HuH-7 (cell line): ENCODE measurements around the gene ANKRD33.

ENCODE experiments used
- DNase-seq: peaks from one replicate; pipeline ENCODE4 v3.0.0; 2011; ENCODE audit warnings: low spot score

The ANKRD33 gene, protein sequence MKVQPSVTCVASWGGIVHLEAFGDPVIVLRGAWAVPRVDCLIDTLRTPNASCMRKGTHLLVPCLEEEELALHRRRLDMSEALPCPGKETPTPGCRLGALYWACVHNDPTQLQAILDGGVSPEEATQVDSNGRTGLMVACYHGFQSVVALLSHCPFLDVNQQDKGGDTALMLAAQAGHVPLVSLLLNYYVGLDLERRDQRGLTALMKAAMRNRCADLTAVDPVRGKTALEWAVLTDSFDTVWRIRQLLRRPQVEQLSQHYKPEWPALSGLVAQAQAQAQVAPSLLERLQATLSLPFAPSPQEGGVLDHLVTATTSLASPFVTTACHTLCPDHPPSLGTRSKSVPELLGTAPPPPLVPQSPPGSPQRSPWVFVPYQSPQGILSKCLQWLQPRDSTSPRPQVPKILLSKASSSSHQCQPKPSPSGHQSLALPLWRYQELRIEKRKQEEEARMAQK

DNA sequence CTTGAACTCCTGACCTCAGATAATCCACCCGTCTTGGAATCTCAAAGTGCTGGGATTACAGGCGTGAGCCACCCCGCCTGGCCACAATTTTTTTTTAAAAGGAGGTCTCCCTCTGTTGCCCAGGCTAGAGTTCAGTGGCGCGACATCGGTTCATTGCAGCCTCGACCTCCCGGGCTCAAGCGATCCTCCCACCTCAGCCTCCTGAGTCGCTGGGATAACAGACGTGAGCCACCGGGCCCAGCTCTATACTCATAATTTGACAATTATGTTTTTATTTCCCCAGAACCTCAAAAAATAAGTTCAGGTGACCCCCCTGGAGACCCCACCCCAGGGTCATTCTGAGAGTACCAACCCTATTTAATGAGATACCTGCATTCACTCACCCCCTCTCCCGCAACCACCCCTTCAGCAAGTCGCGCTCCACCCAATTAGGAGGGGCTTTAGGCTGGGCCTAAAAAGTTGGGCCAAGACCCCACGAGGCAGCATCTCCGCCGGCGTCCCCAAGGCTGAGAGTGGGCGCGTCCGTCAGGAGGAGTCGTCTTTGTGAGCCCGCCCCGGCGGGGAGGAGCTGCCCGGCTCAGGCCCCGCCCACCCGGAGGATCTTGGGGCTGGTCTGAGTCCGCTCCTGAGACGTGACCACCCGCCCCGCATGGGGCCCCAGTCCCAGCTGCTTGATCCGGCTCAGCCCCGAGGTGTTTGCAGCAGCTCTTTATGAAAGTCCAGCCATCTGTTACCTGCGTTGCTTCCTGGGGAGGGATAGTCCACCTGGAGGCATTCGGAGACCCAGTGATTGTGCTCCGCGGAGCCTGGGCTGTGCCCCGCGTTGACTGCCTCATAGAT, at the start of gene ANKRD33:
TSS of gene ANKRD33 (plus strand) at position 628 of the 840 bp plus-strand sequence. CDS start at position 712, 84 bp downstream.
- no peak for DNase-seq

DNA sequence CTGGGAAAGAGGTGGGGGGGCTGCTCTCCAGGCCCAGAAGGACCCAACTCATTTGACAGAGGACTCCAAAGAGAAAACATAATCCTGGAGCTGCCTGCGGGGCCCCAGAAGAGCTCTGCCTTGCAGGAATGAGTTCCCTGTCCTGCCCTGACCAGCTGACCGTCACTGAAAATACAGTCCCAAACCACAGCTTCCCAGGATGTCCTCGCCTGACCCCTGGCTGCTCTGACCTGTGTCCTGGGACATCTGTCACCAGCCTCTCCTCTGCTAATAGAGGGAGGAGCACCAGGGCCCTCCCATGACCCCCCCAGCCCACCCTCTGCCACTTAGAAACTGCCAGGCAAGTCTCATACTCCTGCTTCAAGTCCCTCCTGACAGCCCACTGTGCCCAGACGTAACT, 49.1 kb upstream of the ANKRD33 start:
- DNase-seq = no peak

DNA sequence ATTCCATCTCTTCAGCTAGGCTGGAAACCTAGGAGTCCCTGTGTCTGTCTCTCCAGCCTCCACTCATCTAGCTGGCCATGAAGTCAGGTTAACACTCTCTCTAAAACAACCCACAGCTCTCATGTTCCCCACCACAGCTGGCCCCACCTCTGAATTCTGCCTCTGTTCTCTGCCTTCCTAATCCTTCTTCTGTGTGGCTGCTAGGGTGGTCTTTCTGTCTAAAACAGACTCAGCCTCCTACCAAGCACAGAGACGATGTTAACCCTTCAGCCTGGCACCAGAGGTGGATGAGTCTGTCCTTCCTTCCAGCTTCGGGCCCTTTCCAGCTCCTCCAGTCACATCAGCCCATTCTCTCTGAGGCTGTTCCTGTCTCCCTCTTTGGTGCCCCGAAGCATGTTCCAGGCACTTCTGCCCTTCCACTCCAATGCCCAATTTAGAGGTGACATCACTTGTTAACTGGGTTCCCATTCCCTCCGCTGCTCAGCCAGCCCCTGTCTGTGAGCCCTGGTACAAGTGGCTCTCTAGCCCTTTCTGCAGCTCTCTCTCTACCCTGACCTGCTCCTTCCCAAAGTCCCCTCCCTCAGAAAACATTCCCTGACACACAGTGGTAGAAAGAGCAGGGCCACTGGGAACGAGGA, 48.5 kb upstream of the ANKRD33 start:
- DNase-seq = no peak

DNA sequence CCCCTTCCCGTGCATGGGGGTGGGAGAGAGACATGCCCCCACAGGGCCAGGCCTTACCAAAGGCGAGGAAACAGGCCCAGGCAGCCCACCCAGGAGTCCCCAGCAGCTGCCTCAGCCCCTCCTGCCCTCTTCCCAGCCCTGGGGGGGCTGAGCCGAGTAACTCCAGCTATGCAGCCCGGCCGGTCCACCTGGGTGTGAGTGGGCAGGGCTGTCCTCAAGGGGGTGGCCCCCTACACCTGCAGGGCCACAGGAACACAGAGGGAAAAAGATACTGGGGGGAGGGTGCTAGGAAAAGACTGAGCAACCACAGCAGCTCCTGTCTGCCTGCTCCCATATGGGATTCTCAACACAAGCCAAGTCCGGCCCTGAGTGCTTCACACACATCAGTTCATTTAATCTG, 46.9 kb upstream of the ANKRD33 start:
- DNase-seq = no peak

DNA sequence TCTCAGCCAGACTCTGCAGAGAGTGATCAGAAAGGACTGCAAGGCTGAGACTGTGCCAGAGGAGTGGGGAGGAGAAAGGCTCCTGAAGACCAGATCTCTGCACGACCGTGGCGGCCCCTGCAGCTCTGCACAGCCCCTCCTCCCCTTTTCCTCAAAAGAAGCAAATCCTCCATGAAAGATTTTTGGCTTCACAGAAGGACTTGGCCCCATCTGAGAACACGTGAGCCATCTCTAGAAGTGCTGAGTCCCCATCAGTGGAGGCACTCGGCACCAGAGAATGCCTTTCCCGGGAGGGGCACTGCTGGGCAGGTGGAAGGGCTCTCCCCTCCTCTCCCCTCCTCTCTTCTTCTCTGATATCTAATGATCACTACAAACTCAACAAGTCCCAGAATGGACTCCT, 46.2 kb upstream of the ANKRD33 start:
- no peak for DNase-seq

DNA sequence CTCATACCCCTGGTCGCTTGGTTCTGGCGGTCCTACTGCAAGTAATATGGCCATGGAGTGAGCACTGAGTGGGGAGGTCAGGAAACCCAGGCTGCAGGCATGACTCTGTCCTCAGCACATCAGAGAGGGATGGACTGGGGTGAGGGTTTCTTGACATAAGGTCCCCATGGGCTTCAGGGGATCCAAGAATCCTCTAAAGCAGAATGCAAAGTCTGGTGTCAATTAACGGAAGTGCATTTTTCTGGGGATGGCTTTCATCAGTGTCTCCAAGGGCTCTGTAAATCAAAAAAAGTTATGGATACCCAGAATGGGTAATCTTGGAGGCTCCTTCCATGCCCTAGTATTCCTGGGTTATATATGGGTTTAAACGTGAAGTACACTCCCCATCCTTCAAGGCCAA, 43.0 kb upstream of the ANKRD33 start:
- DNase-seq = no peak

DNA sequence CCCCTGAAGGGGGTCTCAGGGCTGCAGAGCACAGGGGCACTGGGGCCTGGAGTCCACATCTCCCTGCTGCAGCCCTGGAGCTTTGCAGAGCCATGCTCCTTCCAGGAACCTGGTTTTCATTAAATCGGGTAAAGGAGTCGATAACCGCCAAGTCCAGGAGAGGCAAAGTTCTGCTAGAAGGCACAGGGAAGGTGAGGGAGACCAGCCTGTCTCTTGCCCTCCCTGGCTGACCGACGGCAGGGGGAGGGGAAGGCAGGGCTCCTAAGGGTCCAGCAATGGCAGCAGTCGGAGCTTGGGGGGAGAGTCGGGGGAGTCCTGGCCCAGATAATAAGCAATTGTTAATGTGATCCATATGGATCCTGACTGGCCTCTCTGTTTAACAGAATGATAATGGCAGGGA, 42.4 kb upstream of the ANKRD33 start:
- DNase-seq = no peak

DNA sequence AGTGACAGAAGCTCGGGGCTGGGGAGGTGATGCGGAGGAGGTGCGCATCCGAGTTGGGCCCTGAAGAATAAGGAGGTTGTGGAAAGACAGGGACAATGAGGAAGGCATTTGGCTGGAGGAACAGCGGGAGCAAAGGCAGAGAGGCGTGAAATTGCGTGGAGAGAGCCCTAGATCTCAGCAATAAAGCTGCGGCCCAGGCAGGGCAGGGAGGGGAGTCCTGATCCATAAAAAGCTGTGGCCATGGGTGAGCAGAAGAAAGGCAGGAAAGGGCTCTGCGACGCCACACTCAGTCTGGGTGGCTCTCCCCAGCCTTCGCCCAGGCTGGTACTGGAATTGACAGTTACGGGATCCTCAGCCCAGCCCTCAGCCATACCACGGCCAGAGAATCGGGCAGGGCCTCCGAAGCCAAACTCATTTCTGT, 41.6 kb upstream of the ANKRD33 start:
- no peak for DNase-seq

DNA sequence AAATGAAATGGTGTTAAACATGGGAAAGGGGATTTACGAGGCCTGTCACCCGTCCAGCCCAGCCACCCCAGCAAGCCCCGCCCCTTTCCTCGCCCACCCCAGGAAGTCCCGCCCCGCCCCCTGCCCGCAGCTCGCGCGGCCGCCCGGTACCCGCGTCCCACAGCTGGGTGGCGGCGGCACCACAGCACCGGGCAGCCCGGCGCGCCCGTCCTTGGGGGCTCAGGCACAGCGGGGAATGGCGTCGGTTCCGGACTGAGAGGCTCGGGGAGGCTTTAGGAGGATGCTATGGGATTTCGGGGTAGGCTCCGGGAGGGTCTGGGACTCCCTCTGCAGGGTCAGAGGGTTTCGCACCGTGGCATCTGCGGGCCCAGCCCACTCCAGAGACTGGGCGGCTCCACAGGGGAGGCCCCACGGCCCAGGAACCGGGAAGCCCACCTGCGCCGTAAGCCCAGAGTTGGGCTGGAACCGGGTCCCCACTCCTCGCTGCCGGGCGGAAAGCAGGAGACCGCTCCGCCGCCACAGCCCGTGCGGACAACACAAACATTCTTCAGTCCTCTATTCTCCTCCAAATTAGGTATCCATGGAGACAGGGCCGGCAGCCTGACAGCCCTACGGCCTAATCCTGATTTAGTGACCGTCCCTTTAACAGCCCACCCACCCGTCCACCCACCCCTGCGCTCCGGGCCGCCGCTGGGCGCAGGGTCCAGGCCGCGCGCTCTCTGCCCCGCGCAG, 40.8 kb upstream of the ANKRD33 start:
- DNase-seq = peak; percentile 92

DNA sequence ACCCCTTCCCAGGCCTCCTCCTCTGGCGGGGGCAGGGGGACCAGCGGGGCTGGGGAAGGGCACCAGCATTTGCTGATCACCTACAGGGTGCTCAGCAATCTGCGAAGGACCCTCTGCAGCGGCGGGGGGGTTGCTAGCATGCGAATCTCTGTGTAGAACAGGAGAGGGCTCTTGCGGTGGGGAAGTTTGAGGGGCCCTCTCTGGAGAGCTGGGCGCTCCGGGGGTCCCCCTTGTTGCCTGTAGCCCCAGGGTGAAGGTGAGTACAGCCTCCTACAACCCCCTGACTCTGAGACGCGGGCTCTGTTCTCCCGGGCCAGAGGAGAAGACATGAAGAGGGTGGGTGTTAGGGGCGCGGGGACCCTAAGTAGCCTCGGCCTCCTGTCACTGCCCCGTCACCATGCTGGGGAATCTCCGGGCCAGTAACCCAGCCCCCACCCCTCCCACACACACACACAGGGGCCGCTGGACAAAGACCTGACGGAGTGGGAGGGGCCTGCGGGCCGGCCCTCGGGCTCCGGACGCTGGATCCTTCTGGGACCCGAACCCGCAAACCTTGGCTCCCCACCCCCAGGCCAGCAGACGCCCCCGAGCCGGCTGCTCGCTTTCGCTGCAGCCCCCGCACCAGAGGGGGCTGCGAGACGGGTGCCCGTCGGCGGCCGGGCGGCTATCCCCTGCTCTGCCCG, 40.1 kb upstream of the ANKRD33 start:
- peak; percentile 85 for DNase-seq

DNA sequence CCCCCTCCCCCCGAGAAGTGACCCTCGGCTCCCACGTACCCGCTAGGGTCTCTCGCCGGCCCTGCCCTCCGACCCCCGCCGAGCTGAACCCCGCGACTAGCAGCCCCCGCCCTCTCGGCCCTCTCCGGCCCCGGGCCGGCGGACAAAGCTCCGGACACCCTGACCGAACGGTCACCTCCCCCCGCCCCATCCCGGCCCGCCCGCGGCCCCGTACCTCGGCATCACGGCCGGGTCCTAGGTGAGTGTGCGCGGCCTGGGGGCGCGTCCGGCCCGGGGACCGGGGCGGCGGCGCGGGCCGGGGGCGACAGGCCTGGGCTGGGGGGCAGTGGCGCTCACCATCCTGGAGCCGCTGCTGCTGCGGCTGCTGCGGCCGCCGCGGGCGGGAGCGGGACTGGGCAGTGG, 39.6 kb upstream of the ANKRD33 start, which contains the start of gene FIGNL2:
TSS of gene FIGNL2 (minus strand) at position 393 of the 402 bp plus-strand sequence. CDS start 26,305 bp downstream, outside the sequence.
- DNase-seq = no peak

DNA sequence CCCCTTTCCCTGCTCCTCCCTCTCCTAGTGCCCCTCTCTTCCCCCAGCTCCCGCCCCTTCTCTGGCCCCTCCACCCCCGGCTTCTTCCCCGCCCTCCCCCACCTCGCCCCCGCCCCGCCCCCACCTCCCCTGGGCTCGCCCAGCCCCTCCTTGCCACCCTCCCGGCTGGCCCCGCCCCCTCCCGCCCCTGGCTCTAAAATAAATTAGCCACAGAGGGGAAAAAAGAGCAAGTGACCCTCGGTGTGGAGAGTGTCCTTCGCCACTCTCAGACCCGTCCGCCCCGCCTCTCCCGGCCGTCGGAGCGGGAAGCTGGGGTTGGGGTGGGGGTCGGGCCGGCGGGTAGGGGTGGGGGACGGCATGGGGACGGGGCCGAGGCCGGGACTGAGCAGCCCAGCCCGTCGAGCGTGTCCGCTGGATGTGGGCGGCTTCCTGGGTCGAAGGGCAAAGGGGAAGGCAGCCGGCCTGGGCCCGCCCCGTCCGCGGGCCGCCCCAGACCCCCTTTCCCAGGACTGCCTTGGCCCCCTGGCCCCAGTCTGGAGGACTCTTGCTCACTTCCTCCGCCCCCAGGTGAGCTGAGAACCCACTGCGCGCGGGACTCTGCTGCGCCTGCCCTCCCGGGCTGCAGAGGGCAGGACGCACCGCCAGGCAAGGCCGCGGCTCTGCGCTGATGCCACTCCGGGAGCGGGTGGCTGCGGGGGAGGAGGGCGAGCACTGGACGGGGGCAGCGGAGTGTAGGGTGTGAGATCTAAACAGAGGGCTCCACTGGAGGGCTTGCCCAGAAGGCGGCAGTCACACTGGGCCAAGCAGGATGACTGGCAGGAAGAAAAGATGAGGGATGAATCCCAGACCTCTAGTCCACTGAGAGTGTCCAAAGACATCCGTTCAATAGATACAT, 38.8 kb upstream of the ANKRD33 start:
- DNase-seq = peak; percentile 97

DNA sequence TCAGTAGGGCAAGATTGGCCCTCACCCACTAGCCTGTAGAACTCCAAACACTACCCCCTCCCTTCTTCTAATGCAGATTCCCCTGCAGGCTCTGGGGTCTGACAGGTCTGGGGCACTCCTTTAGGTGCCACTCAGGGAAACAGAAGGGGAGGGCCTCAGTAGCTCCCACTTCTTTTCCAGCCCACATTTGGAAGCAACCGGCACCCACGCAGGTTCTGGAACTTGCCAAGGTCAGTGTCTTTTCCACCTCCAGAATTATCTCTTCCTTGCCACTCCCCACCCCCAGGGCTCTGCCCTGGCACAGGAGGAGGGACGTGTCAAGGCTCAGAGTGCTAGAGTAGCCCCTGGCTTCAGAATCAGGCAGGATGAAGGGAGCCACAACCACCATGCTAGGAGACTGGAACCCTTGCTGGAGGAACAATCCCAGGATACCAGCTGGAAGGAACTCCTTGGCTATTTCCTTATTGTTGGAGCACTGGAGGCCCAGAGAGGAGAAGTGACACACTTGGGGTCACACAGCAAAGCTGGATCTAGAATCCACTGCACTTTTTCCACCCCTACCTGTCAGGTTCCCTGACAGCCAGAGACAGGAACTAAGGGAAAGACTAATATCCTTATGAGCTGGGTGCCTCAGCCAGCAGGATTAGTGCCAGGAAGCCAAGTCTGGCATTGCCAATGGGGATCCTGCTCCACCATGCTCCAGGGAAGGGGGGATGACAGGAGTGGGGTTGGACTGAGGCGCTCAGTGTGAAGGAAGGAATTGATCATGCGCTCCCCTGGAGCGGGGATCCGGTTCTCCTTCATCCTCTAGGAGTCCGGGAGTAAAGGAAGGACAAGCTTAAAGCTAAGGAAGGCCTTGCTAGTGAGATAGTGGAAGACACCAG, 37.6 kb upstream of the ANKRD33 start:
- DNase-seq = no peak

DNA sequence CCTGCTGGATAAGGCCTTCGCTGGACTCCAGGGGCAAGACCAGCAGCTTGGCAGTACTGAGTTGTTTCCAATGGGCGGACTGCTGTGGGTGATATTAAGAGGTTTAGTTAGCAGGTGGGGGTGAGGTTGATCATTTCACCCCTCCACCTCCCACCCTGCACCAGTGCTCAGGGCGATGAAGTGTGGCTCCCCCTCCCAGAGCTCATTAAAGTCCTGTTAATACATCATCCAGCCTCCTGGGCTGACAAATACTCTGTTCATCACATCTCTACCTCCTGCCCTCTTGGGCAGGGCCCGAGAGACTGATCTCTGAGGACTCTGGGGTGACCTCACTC, 37.0 kb upstream of the ANKRD33 start:
- DNase-seq = no peak

DNA sequence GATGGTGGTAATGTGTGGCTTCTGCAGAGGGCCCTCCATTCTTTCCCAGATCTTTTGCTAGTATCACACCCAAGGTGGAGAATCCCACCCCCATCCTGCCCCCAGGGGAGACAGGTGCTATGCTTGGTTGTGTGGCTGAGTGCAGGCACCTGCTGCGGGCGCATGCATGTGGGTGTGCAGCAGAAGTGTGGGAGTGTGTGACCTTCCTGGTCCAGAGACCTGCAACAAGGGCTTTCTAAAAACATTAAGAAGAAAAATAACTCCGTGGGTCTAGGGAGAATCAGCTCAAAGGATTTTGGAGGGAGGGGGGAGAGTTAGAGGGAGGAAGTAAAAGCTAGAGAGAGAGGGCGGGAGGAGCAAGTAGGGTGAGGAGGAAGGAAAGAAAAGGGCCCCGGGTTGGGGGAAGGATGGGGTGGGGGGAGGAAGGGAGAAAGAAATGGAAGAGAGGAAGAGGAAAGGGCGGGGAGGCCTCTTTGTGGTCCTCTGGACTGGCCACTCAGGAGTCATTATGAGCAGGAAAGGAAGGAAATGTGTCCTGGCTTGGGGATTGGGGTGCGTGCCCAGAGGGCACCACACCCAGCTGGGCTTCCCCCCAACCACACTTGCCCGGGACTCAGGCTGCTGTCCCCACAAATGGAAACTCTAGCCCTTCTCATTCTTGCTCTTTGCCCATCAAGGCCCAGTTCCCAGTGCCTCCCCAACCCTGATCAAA, 36.3 kb upstream of the ANKRD33 start:
- DNase-seq = no peak

DNA sequence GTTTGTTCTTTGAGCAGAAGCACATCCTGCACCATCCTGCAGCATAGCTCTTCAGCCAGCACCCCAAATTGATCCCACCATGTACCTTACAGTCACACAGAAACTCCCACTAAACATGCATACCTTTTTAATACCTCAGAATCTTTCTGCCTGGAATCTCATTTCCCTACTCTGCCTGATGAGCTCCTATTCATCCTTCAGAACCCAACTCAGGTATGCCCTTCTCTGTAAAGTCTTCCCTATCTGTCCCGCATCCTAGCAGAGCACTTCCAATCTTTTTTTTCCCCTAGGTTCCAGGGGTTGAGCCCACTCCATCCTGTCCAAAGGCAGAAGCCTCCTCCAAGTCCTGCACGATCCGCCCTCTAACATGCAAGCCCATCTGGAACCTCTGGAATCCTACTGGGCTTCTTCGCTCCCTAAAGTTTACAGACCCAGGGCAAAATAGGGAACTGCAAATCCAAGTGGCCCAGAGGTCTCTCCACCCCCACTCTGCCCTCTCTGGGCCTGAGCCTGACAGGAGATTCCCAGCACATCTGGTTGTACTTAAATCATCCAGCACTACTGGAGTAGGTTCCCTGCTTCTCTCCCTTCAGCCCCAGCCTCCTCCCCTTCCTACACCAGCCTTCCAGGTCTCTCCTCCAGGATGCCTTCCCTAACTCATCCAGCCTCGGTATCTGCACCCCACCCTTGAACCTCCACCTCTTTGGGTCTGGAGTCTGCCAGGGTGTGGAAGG, 35.3 kb upstream of the ANKRD33 start:
- DNase-seq = no peak

DNA sequence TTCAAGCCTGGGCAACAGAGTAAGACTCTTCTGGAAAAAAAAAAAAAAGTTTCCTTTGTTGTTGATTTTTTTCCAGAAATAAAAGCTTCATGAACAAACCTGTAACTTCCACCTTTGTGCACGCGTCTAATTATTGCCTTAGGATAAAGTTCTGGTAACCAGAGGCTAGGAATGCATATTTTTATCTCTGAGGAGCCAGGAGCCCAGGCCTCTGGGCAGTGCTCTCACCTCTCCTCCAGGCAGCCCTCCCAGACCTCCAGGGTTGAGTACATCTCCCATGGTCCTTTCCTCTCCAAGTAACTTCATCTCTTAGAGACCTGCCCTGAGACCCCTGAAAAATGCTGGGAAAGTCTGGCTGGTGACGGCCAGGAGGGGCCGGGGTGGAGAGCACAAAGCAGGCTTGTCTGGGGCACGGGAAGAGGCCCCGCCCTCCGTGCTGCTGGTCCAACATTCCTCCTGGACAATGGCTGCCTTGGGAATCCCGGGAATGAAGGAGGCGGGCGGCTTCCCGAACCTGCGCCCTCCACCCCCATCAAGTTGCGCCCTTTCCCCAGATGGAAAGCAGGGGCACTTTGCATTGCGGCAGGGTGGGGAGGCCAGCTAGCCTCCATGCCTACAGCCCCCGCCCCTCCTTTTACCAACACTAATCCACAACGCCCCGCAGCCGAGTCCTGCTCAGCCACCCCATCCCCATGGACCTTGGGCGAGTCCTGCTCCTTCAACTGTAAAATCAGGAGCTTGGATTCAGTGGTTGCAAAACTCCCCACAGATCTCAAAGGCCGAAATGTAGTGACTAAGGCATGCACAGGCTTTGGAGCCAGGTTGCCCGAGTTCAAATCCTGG, 32.1 kb upstream of the ANKRD33 start:
- peak; percentile 86 for DNase-seq
